Activated CD4-positive, alpha-beta T cell treated with anti-CD3 and anti-CD28 coated beads for 4 hours (primary cell): ENCODE results near the gene KANSL1L.
"Not testable (repeated sequence)": the region's sequence is repeated elsewhere in the genome, so short reads cannot be mapped to it uniquely, and the experiment has no call there.

Source experiments
- DNase-seq, 2 donors: peaks; one replicate each; pipeline ENCODE4 v3.0.0-alpha.2; 2020

The KANSL1L gene

DNA sequence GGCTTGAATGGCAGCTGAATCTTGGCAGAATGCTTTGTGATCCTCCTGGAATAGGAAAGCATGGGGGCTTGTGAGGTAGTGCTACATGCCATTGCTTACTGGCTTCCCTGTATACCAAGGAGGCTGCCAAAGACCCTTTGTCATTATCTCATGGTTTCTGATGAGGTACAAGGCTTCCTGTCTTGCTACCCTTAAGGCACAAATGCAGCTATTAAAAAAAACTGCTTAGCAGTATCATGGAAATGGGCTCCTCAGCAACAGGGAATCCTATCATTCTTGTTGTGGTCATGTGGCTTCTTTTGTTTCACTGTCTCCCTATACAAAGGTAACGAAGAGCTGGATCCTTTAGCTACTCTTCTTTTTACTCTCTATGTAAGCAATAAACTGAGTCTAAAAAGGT, 6.6 kb upstream of the KANSL1L start:
- no peak for DNase-seq

- not testable (repeated sequence) for DNase-seq
Observed at GRCh38 chr2:210177115-210177514, 5.9 kb upstream of the KANSL1L start.

DNA sequence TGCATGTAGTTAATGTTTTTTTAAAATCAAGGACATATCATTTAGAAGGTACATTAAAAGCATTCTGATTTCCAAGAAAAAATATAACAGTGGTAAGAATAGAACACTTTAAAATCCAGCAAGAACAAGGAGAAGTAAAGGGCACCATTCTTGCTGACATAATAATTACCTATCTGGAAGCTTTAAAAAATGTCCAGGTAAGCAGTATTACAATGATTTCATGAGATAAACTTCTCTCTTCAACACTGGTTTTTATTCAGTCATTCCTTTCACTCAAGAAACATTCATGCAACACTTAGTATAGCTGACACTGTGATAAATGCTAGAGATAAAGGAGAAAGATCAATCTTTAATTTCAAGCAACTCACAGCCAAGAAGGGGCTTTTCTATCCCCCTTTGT, 2.9 kb upstream of the KANSL1L start:
- no peak for DNase-seq

DNA sequence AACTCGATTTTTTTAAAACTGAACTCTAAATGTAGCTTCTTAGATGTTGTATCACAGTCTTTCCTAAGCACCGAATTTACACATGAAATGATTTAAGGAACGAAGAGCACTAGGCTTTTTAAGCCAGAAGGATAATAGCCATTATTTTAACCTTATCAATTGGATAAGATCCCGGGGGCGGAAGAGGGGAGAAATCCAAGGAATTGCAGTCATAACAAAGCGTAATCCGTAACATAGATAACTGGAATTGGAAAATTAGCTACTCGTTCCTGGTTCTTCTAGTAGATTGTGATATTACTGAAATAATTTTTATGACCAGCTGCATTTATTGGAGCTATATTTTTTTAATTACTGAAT, 988 bp upstream of the KANSL1L start:
- no peak for DNase-seq

DNA sequence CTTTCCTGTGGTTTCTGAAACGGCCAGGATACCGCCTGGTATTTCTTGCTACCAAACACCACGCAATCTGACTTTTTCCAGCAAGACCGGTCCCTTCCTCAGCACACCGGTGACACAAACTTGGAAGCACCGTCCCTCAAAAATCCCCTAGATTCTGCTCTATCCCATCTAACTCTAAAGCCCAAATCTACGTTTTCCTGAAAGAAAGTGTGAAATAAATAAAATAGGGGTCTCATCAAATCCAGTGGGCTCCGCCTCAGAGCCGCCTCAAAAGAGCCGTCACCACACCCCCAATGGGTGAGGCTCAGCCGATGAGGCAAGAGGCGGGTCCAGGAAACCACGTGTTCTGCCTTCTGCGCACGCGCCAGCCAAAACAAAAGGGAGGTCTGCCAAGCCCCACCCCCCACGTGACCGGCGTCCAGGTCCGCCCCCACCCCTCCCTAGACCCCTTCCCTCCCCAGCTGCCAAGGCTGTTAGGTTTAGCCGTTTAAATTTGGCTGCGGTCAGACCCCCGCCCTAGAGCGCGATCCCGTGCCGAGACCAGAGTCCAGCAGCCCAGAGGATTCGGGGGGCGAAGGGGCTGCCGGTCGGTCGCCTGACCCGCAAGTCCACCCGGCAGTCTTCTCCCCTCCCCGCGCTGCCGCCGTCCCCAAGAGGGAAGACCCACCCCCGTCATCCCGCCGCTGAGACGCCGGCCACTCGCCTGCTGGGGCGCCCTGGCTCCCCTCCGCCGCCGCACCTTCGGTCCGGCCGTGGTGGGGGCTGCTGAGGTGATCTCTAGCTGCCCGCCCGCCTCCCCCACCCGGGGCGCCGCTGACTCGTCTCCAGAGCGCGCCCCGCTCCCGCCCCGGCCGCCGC, 534 bp downstream of the KANSL1L start:
- peak; percentile 98 to 99 for DNase-seq

GRCh38 chr2:210170196-210170445, 1.1 kb downstream of the KANSL1L start:
- DNase-seq, result no peak

DNA sequence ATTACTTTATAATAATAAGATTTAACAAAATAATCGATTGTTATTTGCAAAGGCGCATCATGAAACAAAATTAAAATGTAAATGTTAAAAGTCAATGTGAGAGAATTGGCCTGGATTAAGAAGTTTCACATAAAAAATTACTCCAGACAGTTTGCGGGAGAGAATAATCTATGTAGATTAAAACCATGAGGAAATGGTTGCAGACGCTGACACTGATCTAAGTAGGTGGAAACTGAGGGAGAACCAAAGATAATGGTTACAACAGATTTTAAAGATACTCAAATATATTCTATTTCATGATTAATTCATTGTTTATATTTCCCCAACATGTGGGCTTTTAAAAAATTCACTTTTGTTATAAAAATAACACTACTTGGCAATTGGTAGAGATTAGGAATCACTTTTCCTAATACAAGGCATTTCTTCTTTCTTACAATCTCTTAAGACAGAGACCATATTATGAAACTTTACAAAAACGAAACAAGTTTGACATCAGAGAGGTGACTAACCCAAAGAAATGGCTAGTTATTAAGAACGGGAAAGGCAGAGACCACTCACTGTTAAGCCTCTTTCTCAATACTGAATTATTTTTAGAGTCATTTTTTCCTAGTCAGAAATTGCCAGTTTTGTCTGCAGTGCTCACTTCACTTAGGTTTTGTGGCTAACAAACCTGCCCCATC, 1.6 kb downstream of the KANSL1L start:
- DNase-seq, result no peak

DNA sequence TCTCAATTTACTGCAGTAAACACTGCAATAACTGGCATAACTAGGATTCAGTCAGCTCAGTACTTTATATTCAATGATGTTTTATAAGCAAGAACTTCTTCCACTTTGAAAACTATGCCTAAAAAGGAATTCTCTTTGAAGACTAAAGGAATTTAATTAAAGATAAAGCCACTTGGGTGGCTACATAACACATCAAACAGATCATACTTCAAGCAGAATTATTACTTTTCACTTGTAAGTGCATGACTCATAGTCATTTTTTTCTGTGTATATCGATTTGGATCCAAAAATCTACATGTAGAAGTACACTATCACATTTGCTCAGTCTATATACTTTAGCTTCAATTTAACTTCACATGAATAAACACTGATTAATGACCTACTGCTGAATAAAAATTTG, 4.0 kb downstream of the KANSL1L start:
- DNase-seq, result no peak

DNA sequence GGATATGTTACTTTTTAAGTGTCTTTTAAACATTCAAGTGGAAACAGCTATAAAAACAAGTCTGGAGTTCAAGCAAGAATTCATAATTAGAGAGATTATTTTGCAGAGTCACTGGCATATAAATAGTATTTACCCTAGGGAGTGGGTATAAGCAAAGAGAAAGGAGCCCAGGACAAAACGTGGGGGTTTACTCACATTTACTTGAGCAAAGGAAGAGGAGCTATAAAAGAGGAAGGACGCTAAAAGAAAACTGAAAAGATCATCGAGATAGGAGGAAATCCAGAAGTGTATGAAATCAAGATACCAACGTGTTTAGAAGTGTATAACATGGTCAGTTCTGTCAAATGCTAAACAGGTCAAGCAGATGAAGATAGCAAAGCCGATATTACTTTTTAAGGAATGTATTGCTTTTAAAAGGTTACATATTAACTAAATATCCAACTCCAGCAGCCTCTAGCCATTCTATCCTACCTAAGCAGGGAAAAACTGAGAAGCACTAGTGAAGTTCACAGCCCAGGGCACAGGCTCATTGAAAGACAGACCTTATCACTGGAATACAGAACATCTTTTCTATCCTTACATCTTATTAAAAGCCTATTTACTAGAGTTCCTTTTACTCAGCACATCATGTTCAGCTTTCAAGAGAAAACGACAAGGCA, 8.6 kb downstream of the KANSL1L start:
- no peak for DNase-seq

GRCh38 chr2:210159059-210159458, 12.2 kb downstream of the KANSL1L start:
- DNase-seq, result no peak

- DNase-seq, result no peak
Observed at GRCh38 chr2:210158236-210158635, 13.0 kb downstream of the KANSL1L start.

GRCh38 chr2:210157526-210157925, 13.7 kb downstream of the KANSL1L start:
- no peak for DNase-seq

DNA sequence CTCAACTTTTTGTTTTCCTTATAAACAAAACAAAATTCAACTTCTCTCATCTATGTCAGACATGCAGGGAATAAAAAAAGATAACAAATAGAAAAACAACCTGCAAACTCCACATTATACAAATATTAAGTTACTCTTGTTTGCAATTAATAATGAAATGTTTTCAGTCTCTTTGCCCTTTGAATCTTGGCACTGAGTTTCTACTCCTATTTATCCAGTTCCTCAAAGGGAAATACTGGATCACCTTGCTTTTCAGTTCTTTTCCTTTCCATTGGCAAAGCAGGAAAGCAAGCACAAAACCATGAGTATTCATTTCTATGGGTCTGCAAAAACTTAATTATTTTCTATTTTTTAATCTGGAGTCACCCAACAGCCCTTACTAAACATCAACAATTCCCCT, 23.6 kb downstream of the KANSL1L start:
- no peak for DNase-seq

DNA sequence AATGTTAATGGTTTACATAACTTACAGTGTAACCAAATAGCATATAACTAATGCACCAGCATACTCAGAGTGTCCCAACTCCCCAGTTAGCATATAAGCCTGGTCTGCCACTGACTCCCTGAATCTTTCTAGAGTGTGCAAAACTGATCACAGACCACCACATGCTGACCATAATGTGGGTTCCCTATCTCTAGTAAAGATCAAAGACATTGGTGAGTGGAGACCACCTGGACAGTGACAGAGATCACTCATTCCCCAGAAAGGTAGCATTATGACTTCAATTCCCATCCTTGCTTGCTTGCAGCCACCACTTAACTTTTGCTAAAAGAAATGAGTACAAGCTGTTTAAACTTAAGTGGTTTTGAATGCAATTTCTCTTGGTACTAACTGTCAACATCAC, 39.0 kb downstream of the KANSL1L start:
- no peak for DNase-seq

GRCh38 chr2:210128961-210129360, 42.2 kb downstream of the KANSL1L start:
- DNase-seq, result no peak

DNA sequence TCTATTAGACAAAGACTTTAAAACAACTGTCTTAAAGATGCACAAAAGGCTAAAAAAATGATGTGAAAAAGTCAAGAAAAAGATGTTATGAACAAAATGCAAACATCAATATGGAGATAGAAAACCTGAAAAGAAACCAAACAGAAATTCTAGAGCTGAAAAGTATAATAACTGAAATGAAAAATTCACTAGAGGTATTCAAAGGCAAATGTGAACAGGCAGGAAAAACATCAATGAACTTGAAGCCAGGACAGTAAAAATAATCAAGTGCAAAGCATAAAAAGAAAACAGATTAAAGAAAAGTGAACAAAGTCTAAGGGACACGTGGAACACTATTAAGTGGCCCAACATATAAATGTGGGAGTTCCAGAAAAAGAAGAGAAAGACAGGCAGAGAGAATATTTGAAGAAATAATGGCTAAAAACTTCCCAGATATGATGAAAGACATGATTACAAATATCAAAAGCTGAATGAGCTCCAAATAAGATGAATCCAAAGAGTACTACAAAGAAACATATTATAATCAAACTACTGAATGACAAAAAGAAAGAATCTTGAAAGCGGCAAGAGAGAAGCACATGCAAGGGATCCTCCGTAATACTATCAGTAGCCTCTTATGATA, 57.5 kb downstream of the KANSL1L start:
- DNase-seq, result no peak

GRCh38 chr2:210112871-210113270, 58.3 kb downstream of the KANSL1L start:
- DNase-seq, result no peak

- DNase-seq, result no peak
Observed at GRCh38 chr2:210099940-210100339, 71.3 kb downstream of the KANSL1L start.

GRCh38 chr2:210094787-210095186, 76.4 kb downstream of the KANSL1L start:
- DNase-seq, result no peak

DNA sequence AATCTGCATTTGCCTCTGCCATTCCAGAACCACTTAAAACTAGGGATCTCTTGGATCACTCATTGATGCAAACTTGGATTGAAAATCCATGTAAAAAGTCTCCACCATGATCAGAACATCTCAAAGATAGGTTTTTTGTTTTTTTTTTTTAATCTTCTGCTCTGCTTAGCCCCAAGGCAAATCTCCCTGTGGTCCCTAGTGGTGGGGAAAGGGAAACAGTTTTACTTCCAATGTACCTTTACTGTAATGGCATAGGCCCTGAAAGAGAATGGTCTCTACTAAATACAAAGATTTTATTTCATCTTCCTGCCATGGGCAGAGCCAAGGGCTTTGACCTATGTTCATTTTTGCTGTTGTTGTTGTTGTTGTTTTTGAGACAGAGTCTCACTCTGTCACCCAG, 78.4 kb downstream of the KANSL1L start:
- DNase-seq, result no peak

GRCh38 chr2:210086930-210087329, 84.3 kb downstream of the KANSL1L start:
- DNase-seq, result no peak

DNA sequence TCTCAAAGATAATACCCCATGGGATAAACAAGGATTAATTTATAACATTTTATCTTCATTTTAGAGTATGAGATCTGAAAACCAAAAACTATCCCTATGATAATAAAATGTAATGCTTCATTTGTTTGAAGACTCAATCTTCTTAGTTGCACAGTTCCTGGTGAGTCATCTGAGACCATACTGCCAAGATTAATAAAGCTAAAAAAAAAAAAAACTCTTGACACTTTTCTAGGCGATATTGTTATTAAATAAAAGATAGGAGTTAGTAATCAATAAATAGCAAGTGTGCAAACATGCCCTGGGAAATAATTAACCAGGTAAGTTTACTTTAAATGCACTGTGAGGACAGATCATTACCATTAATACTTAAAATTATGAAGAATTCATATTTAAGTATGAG, 84.9 kb downstream of the KANSL1L start:
- no peak for DNase-seq

GRCh38 chr2:210072922-210073509, 98.2 kb downstream of the KANSL1L start:
- DNase-seq, result no peak

DNA sequence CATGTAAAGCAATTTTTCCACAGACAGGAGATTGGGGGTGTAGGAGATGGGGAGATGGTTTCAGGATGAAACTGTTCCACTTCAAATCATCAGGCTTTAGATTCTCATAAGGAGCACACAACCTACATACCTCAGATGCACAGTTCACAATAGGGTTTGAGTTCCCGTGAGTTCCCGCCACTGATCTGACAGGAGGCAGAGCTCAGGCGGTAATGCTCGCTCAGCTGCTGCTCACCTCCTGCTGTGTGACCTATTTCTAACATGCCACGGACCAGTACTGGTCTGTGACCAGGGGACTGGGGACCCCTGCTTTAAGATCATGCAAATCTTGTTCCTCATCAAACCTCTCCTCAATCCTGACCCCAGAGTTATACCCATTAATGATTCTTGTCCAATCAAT, 98.7 kb downstream of the KANSL1L start:
- no peak for DNase-seq
